ENCODE results near the gene DYNLRB1.

GRCh38 chr20:34578521-34578920 is 62.3 kb downstream of the DYNLRB1 start:
- TF ChIP-seq GTF2B (IDR thresholded peaks at IDR 0.05; ENCODE audit: extremely low read depth, insufficient read length) (no peak), POLR2A (conservative IDR thresholded peaks at IDR 0.05) (no peak)

Data from K562 (cell line).